ENCODE measurements around the gene GALNT1. TPM values are rescaled to one million over a fixed set of nuclear protein-coding genes. Genes with fewer than 3 reads are reported as not detected.
A peak's percentile ranks its signal among the peaks of the same experiment; 100 is the strongest.

The GALNT1 gene
- total and polyA plus RNA-seq, 4 experiments from 2014 or later, result 27.9 to 33.0 (median 31.2) TPM

- Mint-ChIP-seq H3K27me3 (peaks cover 3 to 7% of the 10 kb centered on the region in 2 donors), H3K9me3 (peaks cover 0 to 6% (median 1%) of the 10 kb centered on the region in 8 donors), H3K4me1 (no peaks in the 10 kb centered on the region), H3K27ac (no peak overlapping the region), H3K36me3 (no peaks in the 10 kb centered on the region), H3K4me3 (no peak overlapping the region)
- intact Hi-C loops (cut with micrococcal nuclease), result no loop called here
- Histone ChIP-seq H3K4me3 (ENCODE audit: low read length in 2 of 2) (no peak overlapping the region), H3K36me3 (ENCODE audit: insufficient read depth, low read length) (no peaks in the 10 kb centered on the region), H3K27ac (ENCODE audit: low read depth, low read length) (no peak overlapping the region), H3K27me3 (ENCODE audit: insufficient read depth, low read length) (no peaks in the 10 kb centered on the region), H3K9me3 (ENCODE audit: control insufficient read depth in 1 of 2, low read length in 2 of 2) (no peaks in the 10 kb centered on the region), H3K4me1 (ENCODE audit: insufficient read depth, low read length) (no peaks in the 10 kb centered on the region)
- no peak for DNase-seq
- POLR2A ChIA-PET (ENCODE audit: partially characterized antibody), result no interaction called here
- CTCF ChIA-PET (ENCODE audit: partially characterized antibody), result interaction anchor here (2.6 kb wide), 1 partner anchor 8 kb away, joined by 15 read pairs; no protein-coding TSS in a partner anchor
These were observed 166.4 kb downstream of the GALNT1 start for GRCh38 chr18:35747894-35748472.

GRCh38 chr18:35749701-35750100 lies 168.2 kb downstream of the GALNT1 start:
- H3K27ac Mint-ChIP-seq, result no peak overlapping the region
- ChIA-PET POLR2A (ENCODE audit: partially characterized antibody) (no interaction called here), CTCF (ENCODE audit: partially characterized antibody) (interaction anchor here (1.1 to 1.3 kb wide), 2 partner anchors 10 to 533 kb away, joined by 3 to 4 read pairs; no protein-coding TSS in a partner anchor)
- Histone ChIP-seq H3K4me3 (ENCODE audit: low read length in 2 of 2) (no peak overlapping the region), H3K36me3 (ENCODE audit: insufficient read depth, low read length) (no peaks in the 10 kb centered on the region), H3K9me3 (ENCODE audit: control insufficient read depth in 1 of 2, low read length in 2 of 2) (no peaks in the 10 kb centered on the region), H3K27ac (ENCODE audit: low read depth, low read length) (no peak overlapping the region), H3K4me1 (ENCODE audit: insufficient read depth, low read length) (no peaks in the 10 kb centered on the region), H3K27me3 (ENCODE audit: insufficient read depth, low read length) (no peaks in the 10 kb centered on the region)
- no peaks in the 10 kb centered on the region for H3K36me3 Mint-ChIP-seq
- H3K4me1 Mint-ChIP-seq, result no peaks in the 10 kb centered on the region
- H3K9me3 Mint-ChIP-seq, result peaks cover 0 to 6% (median 1%) of the 10 kb centered on the region in 8 donors
- no peak for DNase-seq
- H3K4me3 Mint-ChIP-seq, result no peak overlapping the region
- intact Hi-C loops (cut with micrococcal nuclease), result no loop called here
- H3K27me3 Mint-ChIP-seq, result peaks cover 3 to 10% of the 10 kb centered on the region in 2 donors

GRCh38 chr18:35750929-35751328 lies 169.4 kb downstream of the GALNT1 start:
- ChIA-PET POLR2A (ENCODE audit: partially characterized antibody) (no interaction called here), CTCF (ENCODE audit: partially characterized antibody) (interaction anchor here (1.0 kb wide), 1 partner anchor 267 kb away, joined by 3 read pairs; no protein-coding TSS in a partner anchor)
- no peak overlapping the region for H3K4me3 Mint-ChIP-seq
- no peak overlapping the region for H3K27ac Mint-ChIP-seq
- no peaks in the 10 kb centered on the region for H3K36me3 Mint-ChIP-seq
- DNase-seq, result no peak
- peaks cover 9 to 15% of the 10 kb centered on the region in 2 donors for H3K27me3 Mint-ChIP-seq
- no peak overlapping the region for H3K4me3 ChIP-seq (ENCODE audit: low read length in 2 of 2)
- H3K4me1 Mint-ChIP-seq, result no peaks in the 10 kb centered on the region
- no peaks in the 10 kb centered on the region for H3K9me3 ChIP-seq (ENCODE audit: control insufficient read depth in 1 of 2, low read length in 2 of 2)
- H3K4me1 ChIP-seq (ENCODE audit: insufficient read depth, low read length), result no peaks in the 10 kb centered on the region
- intact Hi-C loops (cut with micrococcal nuclease), result no loop called here
- H3K27ac ChIP-seq (ENCODE audit: low read depth, low read length), result no peak overlapping the region
- peaks cover 0 to 3% (median 0%) of the 10 kb centered on the region in 8 donors for H3K9me3 Mint-ChIP-seq
- H3K36me3 ChIP-seq (ENCODE audit: insufficient read depth, low read length), result no peaks in the 10 kb centered on the region
- no peaks in the 10 kb centered on the region for H3K27me3 ChIP-seq (ENCODE audit: insufficient read depth, low read length)

GRCh38 chr18:35753306-35753910 lies 171.9 kb downstream of the GALNT1 start:
- POLR2A ChIA-PET (ENCODE audit: partially characterized antibody), result no interaction called here
- no peak overlapping the region for H3K4me3 ChIP-seq (ENCODE audit: low read length in 2 of 2)
- H3K4me1 ChIP-seq (ENCODE audit: insufficient read depth, low read length), result no peaks in the 10 kb centered on the region
- Mint-ChIP-seq H3K27me3 (peaks cover 14% of the 10 kb centered on the region in 2 donors), H3K27ac (no peak overlapping the region), H3K36me3 (no peaks in the 10 kb centered on the region), H3K4me1 (no peaks in the 10 kb centered on the region), H3K4me3 (no peak overlapping the region), H3K9me3 (peaks cover 0 to 8% (median 0%) of the 10 kb centered on the region in 8 donors)
- no peaks in the 10 kb centered on the region for H3K36me3 ChIP-seq (ENCODE audit: insufficient read depth, low read length)
- no peak for DNase-seq
- H3K27ac ChIP-seq (ENCODE audit: low read depth, low read length), result no peak overlapping the region
- H3K9me3 ChIP-seq (ENCODE audit: control insufficient read depth in 1 of 2, low read length in 2 of 2), result no peaks in the 10 kb centered on the region
- no peaks in the 10 kb centered on the region for H3K27me3 ChIP-seq (ENCODE audit: insufficient read depth, low read length)
- CTCF ChIA-PET (ENCODE audit: partially characterized antibody), result no interaction called here
- intact Hi-C loops (cut with micrococcal nuclease), result no loop called here

- H3K27me3 ChIP-seq (ENCODE audit: insufficient read depth, low read length), result no peaks in the 10 kb centered on the region
- no peak for DNase-seq
- POLR2A ChIA-PET (ENCODE audit: partially characterized antibody), result no interaction called here
- H3K4me3 ChIP-seq (ENCODE audit: low read length in 2 of 2), result no peak overlapping the region
- no peaks in the 10 kb centered on the region for H3K36me3 ChIP-seq (ENCODE audit: insufficient read depth, low read length)
- intact Hi-C loops (cut with micrococcal nuclease), result no loop called here
- H3K27me3 Mint-ChIP-seq, result peaks cover 14 to 19% of the 10 kb centered on the region in 2 donors
- H3K27ac Mint-ChIP-seq, result peak overlapping the region in 1 of 7 donors; percentile 19
- H3K36me3 Mint-ChIP-seq, result no peaks in the 10 kb centered on the region
- H3K4me1 ChIP-seq (ENCODE audit: insufficient read depth, low read length), result no peaks in the 10 kb centered on the region
- CTCF ChIA-PET (ENCODE audit: partially characterized antibody), result interaction anchor here (1.5 to 3.1 kb wide), 2 partner anchors 16 to 196 kb away, joined by 3 to 22 read pairs; no protein-coding TSS in a partner anchor
- no peak overlapping the region for H3K4me3 Mint-ChIP-seq
- H3K4me1 Mint-ChIP-seq, result no peaks in the 10 kb centered on the region
- peaks cover 0 to 8% (median 0%) of the 10 kb centered on the region in 8 donors for H3K9me3 Mint-ChIP-seq
- no peak overlapping the region for H3K27ac ChIP-seq (ENCODE audit: low read depth, low read length)
- H3K9me3 ChIP-seq (ENCODE audit: control insufficient read depth in 1 of 2, low read length in 2 of 2), result no peaks in the 10 kb centered on the region
These were observed 172.9 kb downstream of the GALNT1 start for GRCh38 chr18:35754464-35754863.

GRCh38 chr18:35755369-35755768 lies 173.8 kb downstream of the GALNT1 start:
- ChIA-PET CTCF (ENCODE audit: partially characterized antibody) (interaction anchor here (0.9 to 3.1 kb wide), 4 partner anchors 14 to 195 kb away, joined by 3 to 22 read pairs (median 4); no protein-coding TSS in a partner anchor), POLR2A (ENCODE audit: partially characterized antibody) (no interaction called here)
- no peaks in the 10 kb centered on the region for H3K36me3 ChIP-seq (ENCODE audit: insufficient read depth, low read length)
- Mint-ChIP-seq H3K27ac (no peak overlapping the region), H3K4me1 (no peaks in the 10 kb centered on the region), H3K27me3 (peaks cover 11 to 17% of the 10 kb centered on the region in 2 donors), H3K9me3 (peaks cover 0 to 8% (median 0%) of the 10 kb centered on the region in 8 donors), H3K36me3 (no peaks in the 10 kb centered on the region), H3K4me3 (no peak overlapping the region)
- no peaks in the 10 kb centered on the region for H3K4me1 ChIP-seq (ENCODE audit: insufficient read depth, low read length)
- no peaks in the 10 kb centered on the region for H3K9me3 ChIP-seq (ENCODE audit: control insufficient read depth in 1 of 2, low read length in 2 of 2)
- intact Hi-C loops (cut with micrococcal nuclease), result loop anchor here (5.0 kb wide), 2 partner anchors 262 to 1052 kb away; no protein-coding TSS in a partner anchor
- DNase-seq, result no peak
- H3K27me3 ChIP-seq (ENCODE audit: insufficient read depth, low read length), result no peaks in the 10 kb centered on the region
- no peak overlapping the region for H3K4me3 ChIP-seq (ENCODE audit: low read length in 2 of 2)
- no peak overlapping the region for H3K27ac ChIP-seq (ENCODE audit: low read depth, low read length)

GRCh38 chr18:35756506-35757117 lies 175.1 kb downstream of the GALNT1 start:
- intact Hi-C loops (cut with micrococcal nuclease), result loop anchor here (1.0 to 5.0 kb wide), 3 partner anchors 194 to 1051 kb away; no protein-coding TSS in a partner anchor
- CTCF ChIA-PET (ENCODE audit: partially characterized antibody), result interaction anchor here (0.6 to 3.1 kb wide), 10 partner anchors 10 to 527 kb away, joined by 3 to 22 read pairs (median 7); no protein-coding TSS in a partner anchor

More at GRCh38 chr18:35756506-35757117, 175.1 kb downstream of the GALNT1 start:
- H3K27me3 Mint-ChIP-seq, result peaks cover 11 to 17% of the 10 kb centered on the region in 2 donors
- Histone ChIP-seq H3K9me3 (ENCODE audit: control insufficient read depth in 1 of 2, low read length in 2 of 2) (no peaks in the 10 kb centered on the region), H3K27me3 (ENCODE audit: insufficient read depth, low read length) (no peaks in the 10 kb centered on the region), H3K4me3 (ENCODE audit: low read length in 2 of 2) (no peak overlapping the region), H3K27ac (ENCODE audit: low read depth, low read length) (no peak overlapping the region), H3K36me3 (ENCODE audit: insufficient read depth, low read length) (no peaks in the 10 kb centered on the region), H3K4me1 (ENCODE audit: insufficient read depth, low read length) (no peaks in the 10 kb centered on the region)
- DNase-seq, result peak in 4 of 5 donors; percentile 46 to 59 (median 58)
- POLR2A ChIA-PET (ENCODE audit: partially characterized antibody), result interaction anchor here (0.6 kb wide), 1 partner anchor 220 kb away, joined by 3 read pairs; no protein-coding TSS in a partner anchor
- no peak overlapping the region for H3K27ac Mint-ChIP-seq
- H3K4me3 Mint-ChIP-seq, result no peak overlapping the region
- H3K4me1 Mint-ChIP-seq, result no peaks in the 10 kb centered on the region
- no peaks in the 10 kb centered on the region for H3K36me3 Mint-ChIP-seq
- peaks cover 0 to 8% (median 0%) of the 10 kb centered on the region in 8 donors for H3K9me3 Mint-ChIP-seq

Data from CD4-positive, alpha-beta memory T cell (primary cell).